ENCODE results near the gene VAV1.

DNA sequence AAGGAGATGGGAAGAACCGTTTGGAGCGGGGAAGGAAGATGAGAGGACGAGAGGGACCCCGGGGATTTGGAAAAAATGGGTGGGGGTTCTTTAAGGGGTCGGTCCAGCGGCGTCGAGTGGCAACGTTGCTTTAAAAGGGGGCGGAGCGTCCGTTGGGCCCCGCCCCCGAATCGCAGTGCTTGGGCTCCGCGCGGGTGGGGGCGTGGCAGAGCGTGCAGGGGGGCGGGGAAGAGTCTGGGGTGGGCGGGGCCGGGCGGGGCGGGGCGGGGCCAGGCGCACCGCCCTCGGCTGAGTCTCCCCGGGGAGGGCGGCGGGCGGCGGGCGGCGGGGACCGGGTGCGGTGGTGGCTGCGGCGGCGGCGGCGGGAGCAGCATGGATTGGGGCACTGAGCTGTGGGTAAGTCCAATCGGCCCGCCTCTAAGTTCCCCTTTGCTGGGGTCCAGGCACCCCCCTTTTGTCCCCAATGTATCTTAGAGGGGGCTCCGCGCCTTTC, 33.1 kb upstream of the VAV1 start, which contains the start of gene TRIP10:
- TF ChIP-seq, protein P1, sequence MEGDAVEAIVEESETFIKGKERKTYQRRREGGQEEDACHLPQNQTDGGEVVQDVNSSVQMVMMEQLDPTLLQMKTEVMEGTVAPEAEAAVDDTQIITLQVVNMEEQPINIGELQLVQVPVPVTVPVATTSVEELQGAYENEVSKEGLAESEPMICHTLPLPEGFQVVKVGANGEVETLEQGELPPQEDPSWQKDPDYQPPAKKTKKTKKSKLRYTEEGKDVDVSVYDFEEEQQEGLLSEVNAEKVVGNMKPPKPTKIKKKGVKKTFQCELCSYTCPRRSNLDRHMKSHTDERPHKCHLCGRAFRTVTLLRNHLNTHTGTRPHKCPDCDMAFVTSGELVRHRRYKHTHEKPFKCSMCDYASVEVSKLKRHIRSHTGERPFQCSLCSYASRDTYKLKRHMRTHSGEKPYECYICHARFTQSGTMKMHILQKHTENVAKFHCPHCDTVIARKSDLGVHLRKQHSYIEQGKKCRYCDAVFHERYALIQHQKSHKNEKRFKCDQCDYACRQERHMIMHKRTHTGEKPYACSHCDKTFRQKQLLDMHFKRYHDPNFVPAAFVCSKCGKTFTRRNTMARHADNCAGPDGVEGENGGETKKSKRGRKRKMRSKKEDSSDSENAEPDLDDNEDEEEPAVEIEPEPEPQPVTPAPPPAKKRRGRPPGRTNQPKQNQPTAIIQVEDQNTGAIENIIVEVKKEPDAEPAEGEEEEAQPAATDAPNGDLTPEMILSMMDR (IDR thresholded peaks at IDR 0.05; ENCODE audit: low read length) = no peak
- TF ChIP-seq EZH2 (optimal IDR thresholded peaks at IDR 0.05; ENCODE audit: low read depth, low read length) = no peak

All from MM.1S (cell line).